SU-DHL-6 (cell line): ENCODE results near the gene DPH2.
A peak's percentile ranks its signal among the peaks of the same experiment; 100 is the strongest.

ENCODE experiments used
- H2AFZ ChIP-seq: fragments of 200-600 bp; sonication (generic); 2 replicates; pipeline ENCODE4 v1.6.1; 2014; ENCODE audit warnings: low read depth, mild to moderate bottlenecking, moderate library complexity, mixed read lengths, antibody characterized with exemption, low read length; ENCODE audit not compliant: severe bottlenecking
- H3F3A ChIP-seq: fragments of 200-600 bp; shearing (Covaris generic); 2 replicates; pipeline ENCODE4 v1.6.0; 2016; ENCODE audit warnings: antibody characterized with exemption, mild to moderate bottlenecking; ENCODE audit not compliant: insufficient read depth
- H3K27ac ChIP-seq: fragments of 200-600 bp; sonication (generic); 2 replicates; pipeline ENCODE4 v1.5.1; 2016; ENCODE audit warnings: low read depth, mild to moderate bottlenecking, low read length, moderate library complexity, mixed read lengths
- H3K27me3 ChIP-seq: fragments of 200-600 bp; sonication (generic), shearing (Covaris generic); 2 replicates; pipeline ENCODE4 v1.6.0; 2014; ENCODE audit warnings: mild to moderate bottlenecking, low read length
- H3K36me3 ChIP-seq: fragments of 200-600 bp; sonication (generic); 2 replicates; pipeline ENCODE4 v1.6.1; 2014; ENCODE audit warnings: mild to moderate bottlenecking, low read length, mixed read lengths
- H3K4me2 ChIP-seq: fragments of 300-600, 200-600 bp; shearing (Covaris generic), sonication (generic); 2 replicates; pipeline ENCODE4 v1.6.0; 2014; ENCODE audit warnings: low read length, low read depth, mild to moderate bottlenecking; ENCODE audit not compliant: poor library complexity, severe bottlenecking
- H3K4me3 ChIP-seq: fragments of 200-600 bp; sonication (generic); 2 replicates; pipeline ENCODE4 v1.5.1; 2014; ENCODE audit warnings: antibody characterized with exemption, low read length, mild to moderate bottlenecking, mixed read lengths; ENCODE audit not compliant: insufficient read depth, poor library complexity, severe bottlenecking
- H3K79me2 ChIP-seq: fragments of 200-600 bp; sonication (generic); 2 replicates; pipeline ENCODE4 v1.6.1; 2014; ENCODE audit warnings: mild to moderate bottlenecking, low read length, moderate library complexity; ENCODE audit not compliant: insufficient read depth
- H3K9ac ChIP-seq: fragments of 200-600 bp; sonication (generic); 2 replicates; pipeline ENCODE4 v1.7.0; 2014; ENCODE audit warnings: mild to moderate bottlenecking, low read length
- H3K9me2 ChIP-seq: fragments of 200-600 bp; sonication (generic); replicated peaks from 2 replicates; pipeline ENCODE4 v1.6.1; 2014; ENCODE audit warnings: low read length; ENCODE audit not compliant: insufficient read depth
- H3K9me3 ChIP-seq: fragments of 200-600 bp; sonication (generic); 2 replicates; pipeline ENCODE4 v1.6.1; 2014; ENCODE audit warnings: low read length, mixed read lengths; ENCODE audit not compliant: insufficient read depth
- H4K20me1 ChIP-seq: fragments of 200-600 bp; sonication (generic); 2 replicates; pipeline ENCODE4 v1.6.1; 2014; ENCODE audit warnings: low read depth, mild to moderate bottlenecking, antibody characterized with exemption, low read length, moderate library complexity, mixed read lengths
- EZH2phosphoT487 ChIP-seq: fragments of 200-600 bp; sonication (generic), shearing (Covaris generic); conservative IDR thresholded peaks from 2 replicates; pipeline ENCODE4 v1.6.1; 2018; ENCODE audit warnings: mild to moderate bottlenecking, antibody characterized with exemption, low read length, moderate library complexity, mixed read lengths
- TF ChIP-seq, protein P1 (sequence below): fragments of 200-600 bp; sonication (generic); IDR thresholded peaks from one replicate; pipeline ENCODE4 v1.5.1; 2017; ENCODE audit warnings: antibody characterized with exemption, mild to moderate bottlenecking, low read length, moderate library complexity; ENCODE audit not compliant: insufficient read depth, poor library complexity, severe bottlenecking

Gene DPH2

DNA sequence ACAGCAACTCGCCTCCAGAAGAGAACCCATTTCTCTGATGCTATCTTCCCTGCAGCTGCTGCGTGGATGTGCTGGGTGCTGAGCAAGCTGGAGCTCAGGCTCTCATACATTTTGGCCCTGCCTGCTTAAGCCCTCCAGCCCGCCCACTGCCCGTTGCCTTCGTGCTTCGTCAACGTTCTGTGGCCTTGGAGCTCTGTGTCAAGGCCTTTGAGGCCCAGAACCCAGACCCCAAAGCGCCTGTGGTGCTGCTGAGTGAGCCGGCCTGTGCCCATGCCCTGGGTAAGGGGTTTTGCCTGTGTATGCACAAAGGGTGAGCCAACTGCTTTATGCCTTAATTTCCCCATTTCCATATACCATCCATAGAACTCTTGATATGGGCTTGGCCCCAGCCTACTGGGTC, 1.1 kb downstream of the DPH2 start:
- peaks cover 26% of the 10 kb centered on the region for H3K79me2 ChIP-seq
- H3K4me2 ChIP-seq, result peak overlapping the region; percentile 75
- peak overlapping the region; percentile 80 for H3K4me3 ChIP-seq
- H4K20me1 ChIP-seq, result no peaks in the 10 kb centered on the region
- peak overlapping the region; percentile 71 for H3K9ac ChIP-seq
- H2AFZ ChIP-seq, result no peak overlapping the region
- TF ChIP-seq, protein P1, sequence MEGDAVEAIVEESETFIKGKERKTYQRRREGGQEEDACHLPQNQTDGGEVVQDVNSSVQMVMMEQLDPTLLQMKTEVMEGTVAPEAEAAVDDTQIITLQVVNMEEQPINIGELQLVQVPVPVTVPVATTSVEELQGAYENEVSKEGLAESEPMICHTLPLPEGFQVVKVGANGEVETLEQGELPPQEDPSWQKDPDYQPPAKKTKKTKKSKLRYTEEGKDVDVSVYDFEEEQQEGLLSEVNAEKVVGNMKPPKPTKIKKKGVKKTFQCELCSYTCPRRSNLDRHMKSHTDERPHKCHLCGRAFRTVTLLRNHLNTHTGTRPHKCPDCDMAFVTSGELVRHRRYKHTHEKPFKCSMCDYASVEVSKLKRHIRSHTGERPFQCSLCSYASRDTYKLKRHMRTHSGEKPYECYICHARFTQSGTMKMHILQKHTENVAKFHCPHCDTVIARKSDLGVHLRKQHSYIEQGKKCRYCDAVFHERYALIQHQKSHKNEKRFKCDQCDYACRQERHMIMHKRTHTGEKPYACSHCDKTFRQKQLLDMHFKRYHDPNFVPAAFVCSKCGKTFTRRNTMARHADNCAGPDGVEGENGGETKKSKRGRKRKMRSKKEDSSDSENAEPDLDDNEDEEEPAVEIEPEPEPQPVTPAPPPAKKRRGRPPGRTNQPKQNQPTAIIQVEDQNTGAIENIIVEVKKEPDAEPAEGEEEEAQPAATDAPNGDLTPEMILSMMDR, result no peak
- no peak for TF ChIP-seq EZH2phosphoT487
- no peaks in the 10 kb centered on the region for H3K9me3 ChIP-seq
- H3F3A ChIP-seq, result peaks cover 19% of the 10 kb centered on the region
- H3K36me3 ChIP-seq, result no peaks in the 10 kb centered on the region
- H3K9me2 ChIP-seq, result no peaks in the 10 kb centered on the region
- no peak overlapping the region for H3K27ac ChIP-seq
- H3K27me3 ChIP-seq, result no peaks in the 10 kb centered on the region

DNA sequence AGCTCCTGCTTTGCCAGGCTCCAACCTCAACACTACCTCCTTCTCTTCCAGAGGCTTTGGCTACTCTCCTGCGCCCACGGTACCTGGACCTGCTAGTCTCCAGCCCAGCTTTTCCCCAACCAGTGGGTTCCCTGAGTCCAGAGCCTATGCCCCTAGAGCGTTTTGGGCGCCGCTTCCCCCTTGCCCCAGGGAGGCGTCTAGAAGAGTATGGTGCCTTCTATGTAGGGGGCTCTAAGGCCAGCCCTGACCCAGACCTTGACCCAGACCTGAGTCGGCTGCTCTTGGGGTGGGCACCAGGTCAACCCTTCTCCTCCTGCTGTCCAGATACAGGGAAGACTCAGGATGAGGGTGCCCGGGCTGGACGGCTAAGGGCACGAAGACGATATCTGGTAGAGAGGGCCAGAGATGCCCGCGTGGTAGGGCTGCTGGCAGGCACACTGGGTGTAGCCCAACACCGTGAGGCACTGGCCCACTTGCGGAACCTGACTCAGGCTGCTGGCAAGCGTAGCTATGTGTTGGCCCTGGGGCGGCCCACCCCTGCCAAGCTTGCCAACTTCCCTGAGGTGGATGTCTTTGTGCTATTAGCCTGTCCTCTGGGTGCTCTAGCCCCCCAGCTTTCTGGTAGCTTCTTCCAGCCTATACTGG, 1.6 kb downstream of the DPH2 start:
- no peaks in the 10 kb centered on the region for H3K9me3 ChIP-seq
- H4K20me1 ChIP-seq, result no peaks in the 10 kb centered on the region
- H3K79me2 ChIP-seq, result peaks cover 31% of the 10 kb centered on the region
- H3K4me3 ChIP-seq, result no peak overlapping the region
- H2AFZ ChIP-seq, result no peak overlapping the region
- H3K4me2 ChIP-seq, result no peak overlapping the region
- H3K36me3 ChIP-seq, result no peaks in the 10 kb centered on the region
- H3K27me3 ChIP-seq, result no peaks in the 10 kb centered on the region
- no peaks in the 10 kb centered on the region for H3K9me2 ChIP-seq
- TF ChIP-seq, protein P1, result no peak
- TF ChIP-seq EZH2phosphoT487, result no peak
- H3K9ac ChIP-seq, result no peak overlapping the region
- no peak overlapping the region for H3K27ac ChIP-seq
- H3F3A ChIP-seq, result peaks cover 20% of the 10 kb centered on the region

GRCh38 chr1:43973981-43974442, 4.2 kb downstream of the DPH2 start:
- H3K4me3 ChIP-seq, result peak overlapping the region; percentile 89
- no peaks in the 10 kb centered on the region for H3K36me3 ChIP-seq
- H3K27me3 ChIP-seq, result no peaks in the 10 kb centered on the region
- no peaks in the 10 kb centered on the region for H3K9me3 ChIP-seq
- H4K20me1 ChIP-seq, result no peaks in the 10 kb centered on the region
- H3K9ac ChIP-seq, result peak overlapping the region; percentile 99
- peaks cover 41% of the 10 kb centered on the region for H3F3A ChIP-seq
- TF ChIP-seq, protein P1, result no peak
- no peak for TF ChIP-seq EZH2phosphoT487
- peak overlapping the region; percentile 82 for H2AFZ ChIP-seq
- peaks cover 35% of the 10 kb centered on the region for H3K79me2 ChIP-seq
- no peaks in the 10 kb centered on the region for H3K9me2 ChIP-seq
- H3K4me2 ChIP-seq, result peak overlapping the region; percentile 72
- peak overlapping the region; percentile 81 for H3K27ac ChIP-seq
